Karpas-422 (cell line): ENCODE data around the gene ANXA4. TPM values are rescaled to one million over a fixed set of nuclear protein-coding genes. Genes with fewer than 3 reads are reported as not detected.
"Not testable (repeated sequence)": the region's sequence is repeated elsewhere in the genome, so short reads cannot be mapped to it uniquely, and the experiment has no call there.

Experiments
- DNase-seq: peaks from one replicate; pipeline ENCODE4 v3.0.0-alpha.2; 2015
- H2AFZ ChIP-seq: fragments of 200-600 bp; sonication (generic); 2 replicates; pipeline ENCODE4 v1.6.1; 2014; ENCODE audit warnings: antibody characterized with exemption, low read length, mixed read lengths
- H3K27ac ChIP-seq: fragments of 200-600 bp; sonication (generic); 2 replicates; pipeline ENCODE4 v1.5.1; 2014; ENCODE audit warnings: mild to moderate bottlenecking, low read length, moderate library complexity
- H3K27me3 ChIP-seq: fragments of 200-600 bp; sonication (generic); 2 replicates; pipeline ENCODE4 v1.6.1; 2014; ENCODE audit warnings: low read length, mixed read lengths
- H3K36me3 ChIP-seq: fragments of 200-600 bp; sonication (generic); 2 replicates; pipeline ENCODE4 v1.6.1; 2014; ENCODE audit warnings: low read length, mixed read lengths; ENCODE audit not compliant: insufficient read depth
- H3K4me1 ChIP-seq: fragments of 200-600 bp; sonication (generic); 2 replicates; pipeline ENCODE4 v1.6.1; 2014; ENCODE audit warnings: mild to moderate bottlenecking, low read length, mixed read lengths
- H3K4me2 ChIP-seq: fragments of 200-600 bp; sonication (generic); 2 replicates; pipeline ENCODE4 v1.6.1; 2014; ENCODE audit warnings: low read length, low read depth, mild to moderate bottlenecking; ENCODE audit not compliant: poor library complexity, severe bottlenecking
- H3K4me3 ChIP-seq: fragments of 200-600 bp; sonication (generic); 2 replicates; pipeline ENCODE4 v1.5.1; 2014; ENCODE audit warnings: mild to moderate bottlenecking, antibody characterized with exemption, low read length, mixed read lengths
- H3K79me2 ChIP-seq: fragments of 200-600 bp; sonication (generic); 2 replicates; pipeline ENCODE4 v1.6.1; 2014; ENCODE audit warnings: mild to moderate bottlenecking, low read length, mixed read lengths
- H3K9ac ChIP-seq: fragments of 200-600 bp; sonication (generic); 2 replicates; pipeline ENCODE4 v1.6.0; 2014; ENCODE audit warnings: low read length
- H3K9me2 ChIP-seq: fragments of 200-600 bp; sonication (generic), shearing (Covaris generic); replicated peaks from 2 replicates; pipeline ENCODE4 v1.6.0; 2014; ENCODE audit warnings: mild to moderate bottlenecking, low read length, moderate library complexity; ENCODE audit not compliant: insufficient read depth
- H3K9me3 ChIP-seq: fragments of 300-700, 200-600 bp; sonication (generic); 2 replicates; pipeline ENCODE4 v1.6.1; 2014; ENCODE audit warnings: low read length, mixed read lengths
- H4K20me1 ChIP-seq: fragments of 200-600 bp; sonication (generic); 2 replicates; pipeline ENCODE4 v1.6.1; 2014; ENCODE audit warnings: mild to moderate bottlenecking, antibody characterized with exemption, low read length, low read depth; ENCODE audit not compliant: insufficient read depth
- total RNA-seq: library from RNA; depleted of rRNA; stranded (reverse); fragments of >200 nt; shearing (Covaris generic); gene quantifications from 2 replicates; pipeline ENCODE4 v1.2.3, GENCODE V29; 2014; ENCODE audit warnings: low replicate concordance

ANXA4 gene
- total RNA-seq, 1 experiment from 2014 or later: 1.1 TPM

DNA sequence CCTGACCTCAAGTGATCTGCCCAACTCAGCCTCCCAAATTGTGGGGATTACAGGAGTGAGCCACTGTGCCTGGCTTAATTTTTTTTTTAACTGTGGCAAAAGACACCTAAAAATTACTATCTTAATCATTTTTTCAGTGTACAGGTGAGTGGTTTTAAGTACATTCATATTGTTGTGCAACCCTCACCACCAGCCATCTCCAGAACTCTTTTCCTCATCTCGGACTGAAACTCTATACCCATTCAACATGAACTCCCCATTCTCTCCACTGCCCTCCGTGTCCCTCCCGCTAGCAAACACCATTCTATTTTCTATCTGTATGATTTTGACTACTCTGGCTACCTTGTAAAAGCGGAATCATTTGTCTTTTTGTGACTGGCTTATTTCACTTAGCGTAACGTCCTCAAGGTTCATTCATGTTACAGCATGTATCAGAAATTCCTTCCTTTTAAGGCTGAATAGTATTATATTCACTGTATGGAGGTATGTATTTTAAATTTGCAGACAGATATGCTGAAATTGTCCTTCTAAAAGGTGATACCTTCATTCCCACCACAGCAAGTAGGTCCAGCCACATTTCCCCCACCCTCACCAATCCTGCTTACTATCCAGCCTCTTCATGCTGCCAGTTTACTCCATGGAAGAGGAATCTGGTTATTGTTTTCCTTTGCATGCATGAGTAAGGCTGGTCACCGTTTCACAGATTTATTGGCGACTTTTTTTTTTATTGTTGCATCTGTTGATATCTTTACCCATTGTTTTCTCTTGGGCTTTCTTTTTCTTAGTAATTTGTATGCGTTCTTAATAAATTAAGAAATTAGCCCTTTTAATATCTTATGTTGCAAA, 40.6 kb upstream of the ANXA4 start:
- Histone ChIP-seq H4K20me1 (no peaks in the 10 kb centered on the region), H3K9me3 (no peaks in the 10 kb centered on the region), H3K79me2 (no peaks in the 10 kb centered on the region), H3K4me1 (peaks cover 18% of the 10 kb centered on the region), H2AFZ (no peak overlapping the region), H3K4me2 (no peak overlapping the region), H3K4me3 (no peak overlapping the region), H3K27ac (no peak overlapping the region), H3K36me3 (no peaks in the 10 kb centered on the region), H3K9ac (no peak overlapping the region), H3K9me2 (no peaks in the 10 kb centered on the region), H3K27me3 (no peaks in the 10 kb centered on the region)
- no peak for DNase-seq

DNA sequence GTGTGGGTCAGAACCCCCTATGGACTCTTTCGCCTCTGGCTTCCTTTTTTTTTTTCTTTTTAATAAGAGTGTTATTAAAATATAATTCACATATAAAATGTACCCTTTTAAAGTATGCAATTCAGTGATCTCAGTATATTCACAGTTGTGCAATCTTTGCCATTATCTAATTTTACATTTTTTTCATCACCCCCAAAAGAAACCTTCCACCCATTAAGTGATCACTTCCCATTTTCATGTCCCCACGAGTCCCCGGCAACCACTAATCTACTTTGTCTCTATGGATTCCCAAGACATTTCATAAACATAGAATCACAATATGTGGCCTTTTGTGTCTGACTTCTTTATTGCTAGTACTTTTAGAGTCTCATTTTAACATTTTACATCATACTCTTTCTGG, 38.7 kb upstream of the ANXA4 start:
- Histone ChIP-seq H3K27me3 (no peaks in the 10 kb centered on the region), H3K4me2 (peak overlapping the region; percentile 14), H3K9ac (no peak overlapping the region), H4K20me1 (no peaks in the 10 kb centered on the region), H3K36me3 (no peaks in the 10 kb centered on the region), H3K27ac (no peak overlapping the region), H2AFZ (no peak overlapping the region), H3K79me2 (no peaks in the 10 kb centered on the region), H3K9me2 (no peaks in the 10 kb centered on the region), H3K4me1 (peaks cover 18% of the 10 kb centered on the region), H3K4me3 (no peak overlapping the region), H3K9me3 (no peaks in the 10 kb centered on the region)
- peak; percentile 83 for DNase-seq

DNA sequence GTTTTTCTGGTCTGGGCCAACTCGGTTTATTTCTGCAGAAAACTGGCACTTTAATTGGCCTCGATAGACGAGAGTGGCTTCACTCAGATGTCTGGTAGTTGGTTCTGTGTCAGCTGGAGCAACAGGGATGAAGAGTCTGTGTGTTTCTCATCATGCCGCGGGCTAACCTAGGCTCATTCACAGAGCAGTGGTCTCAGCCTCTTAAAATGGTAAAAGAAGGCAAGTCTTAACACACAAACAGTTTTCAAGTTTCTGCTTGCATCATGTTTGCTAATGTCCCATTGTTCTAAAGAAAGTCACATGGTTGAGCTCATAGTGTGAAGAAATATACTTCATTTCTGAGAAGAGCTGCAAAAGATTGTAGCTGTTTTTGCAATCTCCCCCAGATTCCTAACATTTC, 37.5 kb upstream of the ANXA4 start:
- H3K4me1 ChIP-seq: peaks cover 18% of the 10 kb centered on the region
- no peak overlapping the region for H3K4me3 ChIP-seq
- H3K9me2 ChIP-seq: no peaks in the 10 kb centered on the region
- no peaks in the 10 kb centered on the region for H3K27me3 ChIP-seq
- H3K9me3 ChIP-seq: no peaks in the 10 kb centered on the region
- no peak overlapping the region for H2AFZ ChIP-seq
- no peak overlapping the region for H3K27ac ChIP-seq
- no peak for DNase-seq
- no peak overlapping the region for H3K4me2 ChIP-seq
- no peaks in the 10 kb centered on the region for H3K79me2 ChIP-seq
- no peaks in the 10 kb centered on the region for H3K36me3 ChIP-seq
- H3K9ac ChIP-seq: no peak overlapping the region
- no peaks in the 10 kb centered on the region for H4K20me1 ChIP-seq

DNA sequence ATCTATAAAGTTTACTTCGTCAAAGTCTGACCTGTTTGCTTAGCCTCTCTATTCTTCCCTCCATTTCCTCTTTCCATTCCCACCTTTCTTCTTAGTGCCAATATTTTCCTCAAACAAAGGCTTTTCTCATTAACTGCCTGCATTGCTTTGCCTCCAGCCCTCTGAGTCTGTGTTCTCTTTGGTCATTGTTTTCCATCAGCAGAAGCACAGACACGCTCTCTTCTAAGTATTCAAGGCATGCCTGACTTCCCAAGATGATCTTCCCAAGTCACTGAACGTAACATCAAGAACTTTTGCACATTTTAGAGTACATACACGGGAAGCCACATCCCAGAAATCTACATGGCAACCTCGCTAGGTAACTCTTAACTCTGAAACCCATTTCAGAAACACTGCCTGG, 32.6 kb upstream of the ANXA4 start:
- no peak overlapping the region for H2AFZ ChIP-seq
- H3K4me1 ChIP-seq: peaks cover 5% of the 10 kb centered on the region; the same call in 1 of the 2 replicates
- H3K9me3 ChIP-seq: no peaks in the 10 kb centered on the region
- no peaks in the 10 kb centered on the region for H3K36me3 ChIP-seq
- H3K9ac ChIP-seq: no peak overlapping the region
- no peak for DNase-seq
- H3K4me3 ChIP-seq: no peak overlapping the region
- peaks cover 5% of the 10 kb centered on the region; the same call in 1 of the 2 replicates for H4K20me1 ChIP-seq
- no peak overlapping the region for H3K4me2 ChIP-seq
- H3K27ac ChIP-seq: no peak overlapping the region
- no peaks in the 10 kb centered on the region for H3K9me2 ChIP-seq
- no peaks in the 10 kb centered on the region for H3K79me2 ChIP-seq
- H3K27me3 ChIP-seq: no peaks in the 10 kb centered on the region

DNA sequence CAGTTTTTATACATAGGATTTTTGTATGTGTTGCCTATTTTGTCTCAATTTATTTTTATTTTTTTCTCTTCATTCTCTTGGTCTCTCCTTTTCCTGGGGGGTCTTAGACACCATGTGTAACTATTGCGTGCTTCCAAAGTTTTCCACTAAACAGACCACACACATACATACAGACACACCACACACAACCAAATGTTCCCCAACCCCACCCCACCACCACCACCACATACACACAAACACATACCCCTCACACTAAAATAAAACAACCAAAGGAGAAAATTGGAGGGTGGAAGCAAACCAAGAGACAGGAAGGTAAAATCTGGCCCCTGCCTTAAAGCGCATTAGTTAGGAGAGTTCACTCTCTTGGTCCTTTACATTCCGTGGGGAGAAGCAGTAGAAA, 30.0 kb upstream of the ANXA4 start:
- Histone ChIP-seq H3K9me2 (no peaks in the 10 kb centered on the region), H3K27me3 (no peaks in the 10 kb centered on the region), H2AFZ (no peak overlapping the region), H3K27ac (no peak overlapping the region), H4K20me1 (peaks cover 5% of the 10 kb centered on the region; the same call in 1 of the 2 replicates), H3K9ac (no peak overlapping the region), H3K9me3 (no peaks in the 10 kb centered on the region), H3K36me3 (no peaks in the 10 kb centered on the region), H3K4me3 (no peak overlapping the region), H3K4me1 (no peaks in the 10 kb centered on the region), H3K4me2 (no peak overlapping the region), H3K79me2 (no peaks in the 10 kb centered on the region)
- DNase-seq: no peak

DNA sequence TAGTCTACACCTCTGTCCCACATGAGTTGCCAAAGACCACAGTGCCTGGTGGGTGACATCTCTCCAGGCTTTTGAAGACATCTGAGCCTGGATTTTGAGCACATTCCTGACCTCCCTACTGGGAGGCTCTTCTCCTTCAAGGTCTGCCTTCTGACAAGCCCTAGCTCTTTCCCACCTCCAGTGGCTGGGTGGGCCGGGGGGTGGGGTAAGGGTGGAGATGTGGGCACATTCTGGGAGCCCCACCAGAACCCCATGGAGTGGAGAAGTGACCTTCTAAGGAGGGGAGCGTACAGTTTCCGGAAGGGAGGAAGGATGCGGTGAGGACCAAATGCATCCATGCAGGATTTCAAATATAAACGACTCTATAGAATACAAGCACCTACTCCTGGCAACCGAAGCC, 27.9 kb upstream of the ANXA4 start:
- Histone ChIP-seq H3K4me1 (no peaks in the 10 kb centered on the region), H4K20me1 (peaks cover 5% of the 10 kb centered on the region; the same call in 1 of the 2 replicates), H3K9me2 (no peaks in the 10 kb centered on the region), H3K9ac (no peak overlapping the region), H3K4me3 (no peak overlapping the region), H3K79me2 (no peaks in the 10 kb centered on the region), H3K9me3 (no peaks in the 10 kb centered on the region), H3K27ac (no peak overlapping the region), H3K4me2 (no peak overlapping the region), H2AFZ (no peak overlapping the region), H3K36me3 (no peaks in the 10 kb centered on the region), H3K27me3 (no peaks in the 10 kb centered on the region)
- DNase-seq: no peak

DNA sequence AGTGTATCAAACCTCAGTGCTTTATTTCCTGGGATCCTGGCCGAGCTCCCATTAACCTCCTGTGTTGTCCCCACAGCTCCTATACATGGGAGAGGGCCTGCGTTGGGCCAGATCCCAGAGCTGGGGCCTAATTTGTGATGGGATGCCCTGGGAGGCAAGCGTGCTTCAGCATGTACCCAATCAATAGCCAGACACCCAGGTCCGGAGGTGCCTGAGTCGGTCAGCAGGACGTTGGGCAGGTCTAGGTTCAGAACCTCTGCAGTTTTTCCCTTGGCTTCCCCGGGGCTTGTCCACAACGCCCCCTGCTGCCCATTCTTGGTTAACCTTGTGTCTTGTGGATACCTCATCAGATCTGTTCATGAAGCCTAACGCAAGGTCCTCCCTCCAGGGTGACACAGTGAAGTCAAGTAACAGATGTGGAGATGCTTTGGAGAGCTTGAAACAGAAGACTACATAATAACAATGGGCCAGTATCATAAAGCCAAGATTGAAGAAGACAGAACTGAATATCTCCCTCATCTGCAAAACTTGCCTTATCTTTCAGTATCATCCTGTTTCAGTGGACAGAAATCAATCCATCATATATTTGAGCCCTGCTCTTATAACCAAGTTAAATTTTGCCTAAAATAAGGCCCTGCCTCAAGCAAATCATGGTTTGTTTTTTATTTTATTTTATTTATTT, 27.3 kb upstream of the ANXA4 start:
- not testable (repeated sequence) for H3K4me3 ChIP-seq, H3K27me3 ChIP-seq, H3K79me2 ChIP-seq, H4K20me1 ChIP-seq, H3K9me2 ChIP-seq, H3K27ac ChIP-seq, H3K36me3 ChIP-seq, H3K4me2 ChIP-seq, H3K9me3 ChIP-seq, H3K4me1 ChIP-seq, H2AFZ ChIP-seq, H3K9ac ChIP-seq
- peak; percentile 97 for DNase-seq

DNA sequence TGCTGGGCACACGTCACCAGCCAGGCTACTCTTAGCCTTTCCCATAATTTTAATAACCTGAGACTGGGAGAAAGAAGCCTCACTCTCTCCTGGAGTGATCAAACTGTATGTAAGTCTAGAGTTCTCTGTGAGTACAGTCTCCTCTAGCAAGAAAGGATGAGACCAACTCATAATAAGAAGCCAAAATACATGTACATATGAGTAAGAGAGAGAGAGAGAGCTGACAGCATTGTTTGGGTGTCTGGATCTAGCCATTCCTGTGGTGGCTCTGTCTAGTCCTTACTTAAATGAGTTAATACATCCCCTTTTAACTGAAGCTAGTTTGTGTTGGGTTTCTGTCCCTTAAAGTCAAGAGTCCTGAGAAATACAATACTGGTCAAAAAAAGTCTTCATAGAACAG, 26.0 kb upstream of the ANXA4 start:
- no peak for DNase-seq
- Histone ChIP-seq H2AFZ (no peak overlapping the region), H3K27ac (no peak overlapping the region), H3K9me3 (no peaks in the 10 kb centered on the region), H3K27me3 (no peaks in the 10 kb centered on the region), H3K4me1 (no peaks in the 10 kb centered on the region), H3K9me2 (no peaks in the 10 kb centered on the region), H3K79me2 (no peaks in the 10 kb centered on the region), H4K20me1 (peaks cover 5% of the 10 kb centered on the region; the same call in 1 of the 2 replicates), H3K9ac (no peak overlapping the region), H3K4me3 (no peak overlapping the region), H3K36me3 (no peaks in the 10 kb centered on the region), H3K4me2 (no peak overlapping the region)
